Spinal cord (tissue), 10 donors: ENCODE data around the gene PEMT. TPM values are rescaled to one million over a fixed set of nuclear protein-coding genes. Genes with fewer than 3 reads are reported as not detected.
"Not testable (repeated sequence)": the region's sequence is repeated elsewhere in the genome, so short reads cannot be mapped to it uniquely, and the experiment has no call there.

ENCODE experiments used
- DNase-seq, 6 donors: peaks; one replicate each; pipeline versions ENCODE4 v3.0.0 to v3.0.0-alpha.2; 2013 to 2015; ENCODE audit warnings: low spot score in 6 of 6, low read depth in 4 of 6
- H3K27ac ChIP-seq: one replicate; pipeline ENCODE4 v1.5.1; 2013; ENCODE audit warnings: low read depth, low read length, control low read depth
- H3K27me3 ChIP-seq: one replicate; pipeline ENCODE4 v1.6.1; 2013; ENCODE audit warnings: low read length; ENCODE audit not compliant: control insufficient read depth, insufficient read depth
- H3K36me3 ChIP-seq: one replicate; pipeline ENCODE4 v1.6.1; 2013; ENCODE audit warnings: low read length; ENCODE audit not compliant: control insufficient read depth, insufficient read depth
- H3K4me1 ChIP-seq: one replicate; pipeline ENCODE4 v1.6.1; 2013; ENCODE audit warnings: low read length; ENCODE audit not compliant: control insufficient read depth, insufficient read depth
- H3K4me3 ChIP-seq: one replicate; pipeline ENCODE4 v1.5.1; 2013; ENCODE audit warnings: low read depth, low read length, control low read depth
- H3K9me3 ChIP-seq: one replicate; pipeline ENCODE4 v1.6.1; 2013; ENCODE audit warnings: low read length; ENCODE audit not compliant: control insufficient read depth, insufficient read depth
- WGBS: methylation state at CpG from one replicate; pipeline ENCODE4 v1.1.5; 2013; ENCODE audit warnings: missing lambda C conversion rate; ENCODE audit not compliant: insufficient coverage; 5-methylcytosine and 5-hydroxymethylcytosine counted together
- polyA plus RNA-seq, 2 donors: library from polyadenylated mRNA; unstranded; fragments of 120-200 nt; gene quantifications; one replicate each; pipeline ENCODE4 v1.2.1, GENCODE V29; 2013; ENCODE audit not compliant: insufficient read length in 2 of 2
- total RNA-seq, 2 donors: library from RNA; depleted of rRNA in 1 of 2; stranded (reverse); fragments of 120-200 nt in 1 of 2; fragments of >200 nt in 1 of 2; gene quantifications; one replicate each; pipeline versions ENCODE4 v1.2.3 to v1.2.4, GENCODE V29; 2013 to 2014
- donor health status: healthy.

The PEMT gene
- total and polyA plus RNA-seq, 4 donors: 28.5 to 48.3 (median 43.9) TPM

GRCh38 chr17:17494499-17494869 lies 97.0 kb downstream of the PEMT start:
- H3K27ac ChIP-seq: no peak overlapping the region
- H3K27me3 ChIP-seq: no peaks in the 10 kb centered on the region
- WGBS: 26% methylated on average over 10 of the region's 14 CpGs
- H3K4me3 ChIP-seq: peak overlapping the region; percentile 41
- H3K36me3 ChIP-seq: peaks cover 24% of the 10 kb centered on the region
- DNase-seq: peak in 2 of 6 donors; percentile 4 to 22
- H3K9me3 ChIP-seq: no peaks in the 10 kb centered on the region
- peaks cover 42% of the 10 kb centered on the region for H3K4me1 ChIP-seq

DNA sequence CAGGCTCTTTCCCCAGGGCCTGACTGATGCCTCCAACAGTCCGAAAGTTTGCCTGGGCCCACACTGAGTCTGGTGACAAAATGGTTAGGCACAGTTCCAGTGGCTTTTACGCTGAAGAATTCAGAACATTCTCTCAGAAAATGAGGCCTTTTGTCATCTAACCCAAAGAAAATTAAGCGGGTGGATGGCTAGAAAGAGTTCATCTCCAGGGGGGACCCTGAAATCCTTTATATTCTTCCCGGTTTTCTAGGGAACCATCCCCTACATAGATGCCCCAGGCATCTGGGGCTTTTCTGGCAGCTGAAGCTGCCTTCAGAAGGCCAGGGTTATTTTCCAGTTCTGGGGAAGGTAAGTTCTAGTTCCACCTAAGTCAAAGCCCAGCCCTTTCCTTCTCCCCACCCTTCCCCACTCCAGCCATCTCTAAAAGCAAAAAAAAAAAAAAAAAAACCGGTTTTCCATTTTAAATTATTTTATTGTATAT lies 97.5 kb downstream of the PEMT start:
- H3K36me3 ChIP-seq: peaks cover 23% of the 10 kb centered on the region
- no peaks in the 10 kb centered on the region for H3K27me3 ChIP-seq
- no peak overlapping the region for H3K27ac ChIP-seq
- 44% methylated on average over 3 of the region's 5 CpGs for WGBS
- H3K4me3 ChIP-seq: no peak overlapping the region
- DNase-seq: peak in 3 of 6 donors; percentile 6 to 51 (median 30)
- H3K9me3 ChIP-seq: no peaks in the 10 kb centered on the region
- H3K4me1 ChIP-seq: peaks cover 42% of the 10 kb centered on the region

DNA sequence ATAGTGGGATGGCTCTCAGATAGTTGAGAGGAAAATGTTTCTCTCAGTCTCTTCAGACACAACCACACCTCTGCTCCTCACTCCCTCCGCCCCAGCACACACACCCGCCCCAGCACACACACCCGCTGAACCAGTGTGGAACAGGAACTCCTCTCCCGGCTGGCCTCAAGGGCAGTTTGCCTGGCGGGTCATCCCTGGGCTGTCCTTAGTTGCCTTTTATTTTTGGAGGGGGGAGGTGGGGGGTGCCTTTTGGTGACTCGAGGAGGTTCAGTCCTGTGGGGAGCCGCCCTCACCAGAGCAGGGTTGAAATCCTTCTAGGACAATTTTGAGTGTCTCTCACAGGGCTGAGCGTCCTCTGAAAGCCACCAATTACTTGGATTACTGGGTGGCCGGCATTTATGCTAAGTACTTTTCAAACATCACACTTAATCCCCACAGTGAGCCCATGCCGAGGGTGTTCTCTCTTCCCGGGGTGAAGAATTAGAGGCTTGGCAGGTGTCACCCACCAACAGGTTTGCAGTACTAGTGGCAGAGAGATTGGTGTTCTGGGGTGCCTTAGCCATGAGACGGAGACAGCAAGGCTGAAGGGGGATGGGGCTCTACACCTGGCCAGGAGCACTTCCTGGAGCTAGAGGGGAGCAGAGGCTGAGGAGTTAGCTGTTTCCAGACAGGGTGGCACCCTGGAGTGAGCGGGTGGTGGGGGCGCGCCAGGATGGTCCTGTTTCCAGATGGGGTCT lies 98.1 kb downstream of the PEMT start:
- Histone ChIP-seq H3K27ac (no peak overlapping the region), H3K27me3 (no peaks in the 10 kb centered on the region), H3K4me1 (peaks cover 42% of the 10 kb centered on the region), H3K4me3 (no peak overlapping the region), H3K9me3 (no peaks in the 10 kb centered on the region), H3K36me3 (peaks cover 24% of the 10 kb centered on the region)
- DNase-seq: no peak
- WGBS: 65% methylated on average over 6 of the region's 15 CpGs

DNA sequence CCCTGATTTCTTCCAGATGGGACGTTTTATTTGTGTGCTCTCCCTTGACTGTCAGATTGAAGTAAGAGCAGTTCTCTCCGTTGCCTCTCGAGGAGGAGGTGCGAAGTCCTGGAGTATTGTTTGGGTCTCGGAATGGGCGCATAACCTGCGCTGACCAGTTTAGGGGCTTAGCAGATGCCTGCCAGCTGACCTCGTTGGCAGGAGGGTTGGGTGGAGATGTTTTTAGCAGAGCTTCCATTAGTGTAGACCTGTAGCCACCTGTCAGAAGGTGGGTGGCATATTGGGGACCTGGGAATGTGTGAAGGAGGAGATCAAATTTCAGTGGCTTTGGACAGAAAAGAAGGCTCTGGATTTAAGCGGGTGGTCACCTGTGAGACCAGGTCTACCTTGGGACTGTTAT lies 98.9 kb downstream of the PEMT start:
- peaks cover 28% of the 10 kb centered on the region for H3K36me3 ChIP-seq
- no peaks in the 10 kb centered on the region for H3K9me3 ChIP-seq
- no peak overlapping the region for H3K4me3 ChIP-seq
- H3K4me1 ChIP-seq: peaks cover 41% of the 10 kb centered on the region
- WGBS: 84% methylated on average over 8 of the region's 9 CpGs
- DNase-seq: no peak
- no peak overlapping the region for H3K27ac ChIP-seq
- H3K27me3 ChIP-seq: no peaks in the 10 kb centered on the region

DNA sequence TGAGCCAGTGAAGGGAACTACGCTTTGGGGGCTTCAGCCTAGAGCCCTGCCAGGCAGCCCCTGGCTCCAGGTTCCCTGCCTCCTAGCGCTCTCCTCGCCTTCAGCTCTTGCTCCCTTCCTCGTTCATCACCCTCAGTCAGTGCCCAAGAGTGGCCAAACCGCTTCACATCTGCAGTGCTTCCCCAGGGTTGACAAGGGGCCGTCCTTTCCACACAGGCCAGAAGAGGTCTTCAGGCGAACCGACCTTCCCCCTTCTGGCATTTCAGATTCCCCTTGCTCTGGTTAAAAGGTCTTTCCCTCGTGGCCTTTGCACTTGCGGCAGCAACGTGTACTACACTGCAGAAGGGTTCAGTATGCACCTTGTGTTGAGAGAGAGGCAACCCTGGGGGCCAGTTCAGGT lies 99.4 kb downstream of the PEMT start:
- WGBS: 78% methylated on average over 11 of the region's 11 CpGs
- Histone ChIP-seq H3K4me1 (peaks cover 36% of the 10 kb centered on the region), H3K36me3 (peaks cover 28% of the 10 kb centered on the region), H3K9me3 (no peaks in the 10 kb centered on the region), H3K4me3 (no peak overlapping the region), H3K27me3 (no peaks in the 10 kb centered on the region), H3K27ac (no peak overlapping the region)
- no peak for DNase-seq

DNA sequence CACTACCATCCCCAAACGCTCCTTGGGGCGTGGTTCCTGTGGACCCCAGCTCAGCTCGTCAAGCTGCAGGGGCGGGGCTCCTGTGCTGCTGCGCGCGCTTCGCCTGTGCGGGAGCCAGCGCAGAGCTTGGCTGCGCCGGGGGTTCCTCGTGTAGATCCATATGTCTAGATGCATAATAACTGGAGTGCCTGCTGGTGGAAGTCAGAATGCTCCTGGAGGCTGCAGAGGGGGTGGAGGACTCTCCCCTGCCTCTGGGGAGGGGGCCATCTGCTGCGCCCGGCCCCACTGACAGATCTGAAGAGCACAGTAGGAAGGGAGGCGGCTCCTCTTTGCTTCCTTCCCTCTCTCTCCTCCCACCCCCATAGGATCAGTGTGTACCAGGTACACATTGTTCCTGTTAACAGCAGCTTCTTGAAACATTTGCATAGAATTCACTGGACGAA lies 99.9 kb downstream of the PEMT start:
- no peaks in the 10 kb centered on the region for H3K9me3 ChIP-seq
- H3K27ac ChIP-seq: no peak overlapping the region
- peak in 1 of 6 donors; percentile 83 for DNase-seq

GRCh38 chr17:17491031-17491471 lies 100.5 kb downstream of the PEMT start:
- 73% methylated on average over 10 of the region's 10 CpGs for WGBS
- H3K4me3 ChIP-seq: no peak overlapping the region
- H3K27ac ChIP-seq: no peak overlapping the region
- H3K9me3 ChIP-seq: no peaks in the 10 kb centered on the region
- peaks cover 34% of the 10 kb centered on the region for H3K36me3 ChIP-seq
- DNase-seq: no peak
- H3K27me3 ChIP-seq: no peaks in the 10 kb centered on the region
- peaks cover 32% of the 10 kb centered on the region for H3K4me1 ChIP-seq

More for the DNA sequence above, 99.9 kb downstream of the PEMT start:
- H3K4me3 ChIP-seq: no peak overlapping the region
- H3K36me3 ChIP-seq: peaks cover 29% of the 10 kb centered on the region
- peaks cover 33% of the 10 kb centered on the region for H3K4me1 ChIP-seq
- 82% methylated on average over 12 of the region's 17 CpGs for WGBS
- no peaks in the 10 kb centered on the region for H3K27me3 ChIP-seq

DNA sequence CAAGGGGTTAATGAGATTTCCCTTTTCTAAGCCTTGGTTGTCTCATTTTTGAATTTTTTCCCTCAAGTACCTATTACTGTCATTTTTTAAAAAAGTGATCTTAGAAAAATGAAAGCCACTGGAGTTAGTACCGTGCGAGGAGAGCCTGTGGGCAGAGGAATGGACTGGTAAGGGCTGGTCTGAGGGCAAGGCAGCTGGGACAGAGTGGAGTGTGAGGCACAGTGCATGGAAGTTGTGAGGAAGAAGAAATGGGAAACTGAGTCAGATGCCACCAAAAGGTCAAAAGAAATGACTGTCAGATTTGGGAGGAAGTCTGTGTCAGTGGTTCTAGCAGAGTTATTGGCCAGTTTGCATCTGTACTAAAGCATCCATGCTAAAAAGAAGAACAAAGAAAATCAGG lies 103.5 kb downstream of the PEMT start:
- no peak overlapping the region for H3K4me3 ChIP-seq
- no peak overlapping the region for H3K27ac ChIP-seq
- no peak for DNase-seq
- peaks cover 44% of the 10 kb centered on the region for H3K36me3 ChIP-seq
- H3K9me3 ChIP-seq: no peaks in the 10 kb centered on the region
- H3K4me1 ChIP-seq: peaks cover 5% of the 10 kb centered on the region
- no peaks in the 10 kb centered on the region for H3K27me3 ChIP-seq
- 100% methylated on average over 2 of the region's 2 CpGs for WGBS

GRCh38 chr17:17486416-17486815 lies 105.1 kb downstream of the PEMT start:
- not testable (repeated sequence) for H3K27ac ChIP-seq, H3K27me3 ChIP-seq, DNase-seq, H3K4me1 ChIP-seq, H3K9me3 ChIP-seq, H3K4me3 ChIP-seq
- over 99% methylated on average over 19 of the region's 23 CpGs for WGBS
- H3K36me3 ChIP-seq: peaks cover 31% of the 10 kb centered on the region

DNA sequence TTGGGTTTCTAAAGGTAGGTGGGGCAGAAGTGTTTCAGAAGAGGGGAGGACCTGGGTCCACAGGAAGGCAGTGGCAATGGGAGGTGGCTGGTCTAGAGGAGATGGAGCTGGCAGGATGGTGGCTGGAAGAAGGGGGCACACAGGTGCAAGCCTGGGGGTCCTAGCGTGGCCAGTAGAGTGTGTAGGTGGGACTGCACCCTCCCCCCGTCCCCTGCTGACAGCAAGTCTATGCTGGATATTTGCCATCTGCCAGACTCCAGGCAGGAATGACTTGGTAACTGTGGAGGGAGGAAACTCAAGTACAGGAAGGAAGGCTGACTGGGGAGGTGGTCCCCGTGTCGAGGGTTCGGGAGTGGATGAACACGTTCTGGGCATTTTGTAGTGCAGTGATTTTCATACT lies 106.1 kb downstream of the PEMT start:
- WGBS: 93% methylated on average over 6 of the region's 6 CpGs
- H3K36me3 ChIP-seq: peaks cover 34% of the 10 kb centered on the region

More for the DNA sequence above, 106.1 kb downstream of the PEMT start:
- no peak for DNase-seq
- Histone ChIP-seq H3K27me3 (no peaks in the 10 kb centered on the region), H3K4me3 (no peak overlapping the region), H3K9me3 (no peaks in the 10 kb centered on the region), H3K4me1 (no peaks in the 10 kb centered on the region), H3K27ac (no peak overlapping the region)
